Ishikawa (cell line): ENCODE data around the gene ABHD3.

ENCODE experiments used
- FOXM1 ChIP-seq: IDR thresholded peaks from 2 replicates; pipeline ENCODE4 v1.6.1; 2012; ENCODE audit warnings: low read depth, borderline replicate concordance
- MAX ChIP-seq: IDR thresholded peaks from 2 replicates; pipeline ENCODE4 v1.6.1; 2012
- NFIC ChIP-seq: IDR thresholded peaks from 2 replicates; pipeline ENCODE4 v1.6.1; 2012
- TAF1 ChIP-seq: IDR thresholded peaks from 2 replicates; pipeline ENCODE4 v1.6.1; 2012; ENCODE audit warnings: low read depth, mild to moderate bottlenecking
- TEAD4 ChIP-seq: IDR thresholded peaks from 2 replicates; pipeline ENCODE4 v1.6.1; 2012
- USF1 ChIP-seq: IDR thresholded peaks from 2 replicates; pipeline ENCODE4 v1.6.1; 2012

GRCh38 chr18:21650311-21650710, 54.3 kb downstream of the ABHD3 start:
- TF ChIP-seq USF1 (no peak), NFIC (no peak), TEAD4 (no peak), FOXM1 (no peak), MAX (no peak), TAF1 (no peak)
